Mononuclear cell (primary cell): Measurements from ENCODE around the gene RBBP6. TPM values are rescaled to one million over a fixed set of nuclear protein-coding genes. Genes with fewer than 3 reads are reported as not detected.

Experiments used
- H3K27me3 ChIP-seq: 2 replicates; pipeline ENCODE4 v1.6.0; 2011; ENCODE audit warnings: low read length, control low read depth; ENCODE audit not compliant: insufficient read depth
- H3K4me1 ChIP-seq: 2 replicates; pipeline ENCODE4 v1.5.1; 2011; ENCODE audit warnings: mild to moderate bottlenecking, low read length, control low read depth; ENCODE audit not compliant: insufficient read depth
- H3K4me3 ChIP-seq: 2 replicates; pipeline ENCODE4 v1.5.1; 2011; ENCODE audit warnings: mild to moderate bottlenecking, low read length, moderate library complexity
- H3K9me3 ChIP-seq: 2 replicates; pipeline ENCODE4 v1.5.1; 2011; ENCODE audit warnings: low read depth, mild to moderate bottlenecking, control low read depth, low read length
- total RNA-seq: library from RNA; depleted of rRNA; stranded (reverse); fragments of >200 nt; gene quantifications from one replicate; pipeline ENCODE4 v1.2.3, GENCODE V29; 2012

RBBP6 gene
- total RNA-seq, 1 donor = 166 TPM

DNA sequence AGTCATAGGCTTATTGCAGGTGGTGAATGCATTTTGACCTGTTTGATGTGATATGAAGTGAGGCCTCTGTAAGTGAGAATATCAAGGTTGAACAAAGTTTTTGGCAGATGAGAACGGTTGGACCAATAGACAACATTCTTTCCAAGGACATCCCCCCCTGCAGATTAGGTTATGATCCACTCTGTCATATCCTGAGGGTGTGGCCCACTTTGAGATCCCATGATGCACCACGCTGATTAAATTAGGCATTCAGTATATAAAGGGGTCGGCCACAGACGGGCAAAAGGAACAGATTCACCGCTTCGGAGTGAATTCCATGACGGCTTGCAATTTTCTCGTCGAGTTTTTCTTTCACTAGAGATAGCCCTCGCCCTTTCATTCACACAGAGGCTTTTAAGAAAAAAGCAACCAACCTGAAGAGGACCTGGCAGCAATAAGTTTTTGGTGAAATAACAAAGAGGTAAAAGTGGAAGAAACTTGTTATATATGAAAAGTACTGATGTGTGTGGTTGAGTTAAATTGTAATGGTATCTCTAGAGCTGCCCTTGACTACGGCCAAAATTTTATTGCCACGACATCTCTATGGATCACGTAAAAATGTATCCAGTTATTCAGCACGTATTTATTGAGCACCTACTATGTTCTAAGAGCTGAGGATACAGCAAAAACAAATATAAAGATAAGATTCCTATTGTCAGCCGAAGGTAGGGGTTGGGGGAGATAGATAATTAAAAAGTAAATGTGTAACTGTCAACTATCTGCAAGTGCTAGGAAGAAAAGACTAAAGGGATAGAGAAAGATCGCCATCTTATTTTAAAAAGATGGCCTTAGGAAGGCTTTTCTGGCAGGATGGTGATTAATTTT lies 1.7 kb upstream of the RBBP6 start:
- H3K4me1 ChIP-seq = peaks cover 25% of the 10 kb centered on the region
- no peaks in the 10 kb centered on the region for H3K9me3 ChIP-seq
- no peaks in the 10 kb centered on the region for H3K27me3 ChIP-seq
- H3K4me3 ChIP-seq = no peak overlapping the region

DNA sequence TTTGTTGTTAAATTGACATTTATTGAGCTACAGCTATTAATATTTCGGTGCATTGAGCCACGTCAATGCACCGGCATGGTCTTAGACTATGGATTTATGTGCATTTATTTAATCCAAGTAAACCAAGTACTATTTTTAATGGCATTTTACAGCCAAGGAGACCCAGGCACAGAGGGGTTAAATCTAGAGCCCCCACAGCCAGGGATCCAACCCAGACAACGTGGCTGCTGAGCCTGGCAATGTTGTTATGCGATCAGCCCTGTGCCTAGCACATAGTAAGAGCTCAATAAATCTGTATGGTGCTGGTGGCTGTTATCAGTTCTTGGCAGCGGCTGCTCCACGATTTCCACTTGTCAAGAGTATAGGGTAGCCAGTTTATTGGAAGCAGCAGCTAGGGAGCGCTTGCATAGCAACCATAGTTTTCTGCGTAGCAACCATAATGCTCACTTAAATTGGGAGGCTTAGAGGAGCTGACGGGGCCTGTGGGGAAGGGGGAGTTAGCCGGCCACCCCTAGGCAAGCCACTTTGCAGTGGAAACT lies 541 bp upstream of the RBBP6 start:
- Histone ChIP-seq H3K4me1 (peaks cover 34% of the 10 kb centered on the region), H3K27me3 (no peaks in the 10 kb centered on the region), H3K9me3 (no peaks in the 10 kb centered on the region), H3K4me3 (peak overlapping the region; percentile 95)

DNA sequence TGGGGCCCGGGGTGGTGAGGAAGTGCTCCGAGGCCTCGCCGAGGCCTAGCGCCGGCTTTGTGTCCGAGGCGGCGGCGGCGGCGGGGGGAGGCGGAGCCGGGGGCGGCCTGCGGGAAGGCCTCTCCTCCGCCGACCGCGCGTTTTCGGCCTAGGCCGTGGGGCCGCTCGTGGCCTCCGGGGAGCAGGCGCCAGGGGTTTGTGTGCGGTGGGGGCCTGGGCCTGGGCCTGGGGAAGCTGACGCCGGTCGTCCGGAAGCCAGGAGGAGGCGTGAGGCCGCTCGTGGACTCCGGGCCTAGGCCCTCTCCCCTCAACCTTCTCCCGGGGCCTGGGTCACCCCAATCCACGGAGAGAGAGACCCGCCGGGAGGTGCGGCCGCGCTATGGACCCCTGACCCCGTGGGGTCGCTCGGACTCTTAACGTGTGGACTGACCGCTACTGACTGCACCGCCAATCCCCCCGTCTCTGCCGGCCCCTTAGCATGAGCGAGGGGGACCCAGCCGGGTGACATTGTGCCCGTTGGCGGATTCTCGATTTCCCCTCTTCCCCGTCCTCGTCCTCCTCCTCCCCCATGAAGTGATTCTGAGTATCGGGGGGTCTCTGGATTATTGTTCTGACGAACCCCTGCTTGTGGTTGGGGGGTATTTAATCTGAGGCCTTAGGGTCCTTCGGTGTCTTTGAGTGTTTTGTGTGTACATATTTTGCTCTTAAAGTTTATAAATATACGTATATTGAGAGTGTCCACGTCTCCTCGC lies 660 bp downstream of the RBBP6 start:
- Histone ChIP-seq H3K4me3 (peak overlapping the region; percentile 95), H3K4me1 (peaks cover 42% of the 10 kb centered on the region), H3K9me3 (no peaks in the 10 kb centered on the region), H3K27me3 (no peaks in the 10 kb centered on the region)

DNA sequence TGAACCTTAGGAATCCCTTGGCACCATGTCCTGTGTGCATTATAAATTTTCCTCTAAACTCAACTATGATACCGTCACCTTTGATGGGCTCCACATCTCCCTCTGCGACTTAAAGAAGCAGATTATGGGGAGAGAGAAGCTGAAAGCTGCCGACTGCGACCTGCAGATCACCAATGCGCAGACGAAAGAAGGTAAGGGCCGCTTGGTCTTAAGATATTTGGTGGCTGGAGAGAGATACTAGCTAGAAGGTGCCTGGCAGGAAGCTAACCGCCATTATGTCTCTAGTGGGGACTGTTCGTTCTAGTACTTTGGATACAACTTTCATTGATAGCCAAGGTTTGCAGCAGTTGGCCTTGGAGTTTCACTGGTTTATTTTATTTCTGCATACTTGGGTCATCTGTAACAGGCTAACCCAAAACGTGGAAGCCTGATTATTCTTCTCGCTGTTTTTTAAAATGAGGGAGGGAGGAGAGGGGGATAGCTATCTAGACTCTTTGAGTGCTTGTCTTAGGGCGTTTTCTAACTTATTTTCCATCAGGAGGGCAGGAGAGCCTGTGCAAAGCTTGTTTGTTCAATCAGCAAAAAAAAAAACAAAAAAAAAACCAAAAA lies 1.3 kb downstream of the RBBP6 start:
- no peaks in the 10 kb centered on the region for H3K9me3 ChIP-seq
- peaks cover 42% of the 10 kb centered on the region for H3K4me1 ChIP-seq
- H3K4me3 ChIP-seq = peak overlapping the region; percentile 95

DNA sequence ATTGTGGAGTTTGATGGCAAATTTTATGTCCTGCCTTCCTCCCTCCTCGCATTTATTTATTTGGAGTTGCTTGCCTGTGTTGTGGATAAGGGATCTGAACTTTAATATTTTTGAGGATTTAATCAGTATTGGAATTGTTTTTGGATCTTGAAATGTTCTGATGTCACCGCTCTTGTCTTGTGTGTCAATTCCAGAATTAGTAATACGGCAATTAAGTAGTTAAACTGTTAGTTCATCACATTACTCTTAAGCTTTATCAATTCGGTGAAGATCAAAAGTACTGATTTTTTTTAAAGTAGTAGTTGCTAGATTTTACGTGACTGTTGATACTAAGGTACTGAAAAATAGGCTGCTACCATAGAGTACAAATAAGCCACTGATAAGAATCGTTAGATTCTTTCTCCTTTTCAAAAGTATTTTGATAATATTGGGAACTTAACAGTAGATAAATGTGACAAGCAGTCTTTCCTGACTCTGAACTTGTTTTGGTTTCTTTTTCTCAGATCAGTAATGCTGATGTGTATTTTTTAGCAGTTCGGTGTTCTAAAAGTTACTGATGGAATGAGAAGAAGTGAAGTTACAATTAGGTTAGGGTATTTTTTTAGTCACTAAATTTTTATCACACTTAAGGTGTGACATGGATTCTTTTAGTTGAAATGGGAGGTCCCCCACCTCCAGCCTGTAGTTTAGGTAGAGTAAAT lies 2.0 kb downstream of the RBBP6 start:
- peak overlapping the region; percentile 95 for H3K4me3 ChIP-seq
- no peaks in the 10 kb centered on the region for H3K27me3 ChIP-seq
- H3K9me3 ChIP-seq = no peaks in the 10 kb centered on the region
- H3K4me1 ChIP-seq = peaks cover 42% of the 10 kb centered on the region

More for the DNA sequence above, 1.3 kb downstream of the RBBP6 start:
- H3K27me3 ChIP-seq = no peaks in the 10 kb centered on the region

DNA sequence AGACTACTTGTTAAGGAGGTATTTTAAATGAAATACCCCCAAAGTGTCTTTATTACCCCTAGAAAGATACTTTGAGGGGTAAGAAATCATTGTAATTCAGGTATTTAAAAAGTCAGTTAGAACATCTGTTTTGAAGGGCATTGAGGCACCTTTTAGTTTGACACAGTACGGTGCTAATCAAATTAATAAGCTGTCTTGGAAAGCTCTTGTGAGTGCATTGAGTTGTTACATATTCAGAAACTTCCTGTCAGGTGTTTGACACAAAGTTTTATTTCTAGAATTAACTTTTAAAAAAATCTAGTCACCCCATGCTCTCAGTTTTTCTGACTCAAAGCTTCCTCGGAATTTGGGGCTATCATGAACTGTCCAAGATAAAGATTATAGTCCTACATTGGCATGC lies 4.6 kb downstream of the RBBP6 start:
- Histone ChIP-seq H3K4me1 (peaks cover 36% of the 10 kb centered on the region), H3K27me3 (no peaks in the 10 kb centered on the region), H3K9me3 (no peaks in the 10 kb centered on the region), H3K4me3 (no peak overlapping the region)

DNA sequence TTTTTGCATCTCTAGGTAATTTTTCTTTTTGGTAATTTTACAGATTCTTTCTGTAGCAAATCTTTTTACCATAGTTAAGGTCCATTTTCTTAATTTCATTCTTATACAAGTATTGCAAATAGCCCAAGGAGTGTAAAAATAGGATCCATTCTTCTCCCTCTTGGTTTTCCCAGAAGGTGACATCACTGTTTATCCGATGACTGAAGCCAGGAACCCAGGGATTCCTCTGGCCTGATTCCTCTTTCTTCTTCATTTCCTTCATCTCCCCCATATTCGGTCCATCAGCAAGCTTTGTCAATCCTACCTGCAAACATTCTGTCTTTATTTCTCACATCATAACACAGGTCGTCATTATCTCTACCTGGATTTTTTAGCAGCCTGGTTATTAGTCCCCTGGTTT lies 5.3 kb downstream of the RBBP6 start:
- no peak overlapping the region for H3K4me3 ChIP-seq
- no peaks in the 10 kb centered on the region for H3K27me3 ChIP-seq
- no peaks in the 10 kb centered on the region for H3K9me3 ChIP-seq
- peaks cover 35% of the 10 kb centered on the region for H3K4me1 ChIP-seq

DNA sequence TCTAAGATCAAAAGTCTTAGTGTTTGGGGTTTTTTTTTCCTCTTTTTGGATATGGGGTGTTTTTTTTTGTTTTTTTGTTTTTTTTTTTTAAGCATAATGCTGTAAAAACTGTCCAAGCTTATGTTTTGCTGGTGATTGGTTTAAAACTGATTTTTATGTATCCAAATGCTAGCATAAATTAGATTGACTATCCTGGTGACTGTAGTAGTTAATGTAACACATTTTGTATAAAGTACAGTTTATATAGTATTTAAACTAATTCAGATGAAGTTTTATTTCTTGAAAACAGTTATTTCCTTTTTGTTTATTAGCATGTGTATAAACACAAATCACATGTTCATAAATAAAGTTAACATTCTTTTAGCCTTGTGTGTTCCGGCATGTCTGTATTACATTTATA lies 10.9 kb downstream of the RBBP6 start:
- H3K4me3 ChIP-seq = no peak overlapping the region
- no peaks in the 10 kb centered on the region for H3K27me3 ChIP-seq
- no peaks in the 10 kb centered on the region for H3K4me1 ChIP-seq
- no peaks in the 10 kb centered on the region for H3K9me3 ChIP-seq

DNA sequence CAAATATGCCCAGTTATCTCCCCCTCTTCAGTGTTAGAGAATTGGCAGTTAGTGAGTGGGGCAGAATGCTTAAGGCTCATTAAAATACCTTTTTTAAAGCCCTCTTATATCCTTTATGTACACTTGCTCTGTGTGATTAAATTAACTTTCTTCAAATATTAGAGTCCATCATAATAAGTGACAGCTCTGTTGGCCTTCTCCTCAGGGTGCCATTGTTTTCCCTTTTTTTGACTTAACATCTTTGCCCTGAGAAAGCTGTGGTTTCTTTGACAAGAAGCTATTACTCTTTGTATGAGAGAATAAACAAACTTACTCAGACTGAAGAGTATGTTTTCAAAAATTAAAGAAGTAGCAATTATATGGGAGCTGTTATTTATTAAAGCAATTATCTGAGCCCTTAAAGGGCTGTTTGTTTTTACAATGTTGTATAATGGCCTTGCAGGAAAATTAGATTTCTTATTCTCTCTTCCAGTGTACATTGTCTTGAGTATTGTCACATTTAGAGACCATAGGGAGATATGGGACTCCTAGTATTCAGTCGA lies 13.4 kb downstream of the RBBP6 start:
- Histone ChIP-seq H3K9me3 (no peaks in the 10 kb centered on the region), H3K4me1 (no peaks in the 10 kb centered on the region), H3K4me3 (no peak overlapping the region), H3K27me3 (no peaks in the 10 kb centered on the region)

DNA sequence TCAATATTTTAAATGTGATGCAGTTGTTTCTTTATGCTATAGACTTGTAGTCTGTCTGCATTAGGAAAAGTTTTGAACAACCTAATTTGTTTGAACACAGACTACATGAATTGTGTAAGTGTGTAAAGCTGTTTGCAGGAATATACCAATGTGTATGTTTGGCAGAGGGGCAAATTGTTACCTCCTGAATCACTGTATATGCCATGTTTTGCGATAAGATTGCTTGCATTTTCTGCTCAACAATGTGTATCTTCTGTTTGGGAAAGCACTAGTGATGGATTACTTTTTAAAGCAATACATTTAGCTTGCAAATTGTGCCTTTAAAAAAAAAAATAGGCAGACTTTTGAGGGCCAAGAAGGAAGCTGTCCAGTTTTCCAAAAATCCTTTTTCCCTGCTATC lies 14.6 kb downstream of the RBBP6 start:
- Histone ChIP-seq H3K9me3 (no peaks in the 10 kb centered on the region), H3K4me1 (no peaks in the 10 kb centered on the region), H3K4me3 (no peak overlapping the region), H3K27me3 (no peaks in the 10 kb centered on the region)

DNA sequence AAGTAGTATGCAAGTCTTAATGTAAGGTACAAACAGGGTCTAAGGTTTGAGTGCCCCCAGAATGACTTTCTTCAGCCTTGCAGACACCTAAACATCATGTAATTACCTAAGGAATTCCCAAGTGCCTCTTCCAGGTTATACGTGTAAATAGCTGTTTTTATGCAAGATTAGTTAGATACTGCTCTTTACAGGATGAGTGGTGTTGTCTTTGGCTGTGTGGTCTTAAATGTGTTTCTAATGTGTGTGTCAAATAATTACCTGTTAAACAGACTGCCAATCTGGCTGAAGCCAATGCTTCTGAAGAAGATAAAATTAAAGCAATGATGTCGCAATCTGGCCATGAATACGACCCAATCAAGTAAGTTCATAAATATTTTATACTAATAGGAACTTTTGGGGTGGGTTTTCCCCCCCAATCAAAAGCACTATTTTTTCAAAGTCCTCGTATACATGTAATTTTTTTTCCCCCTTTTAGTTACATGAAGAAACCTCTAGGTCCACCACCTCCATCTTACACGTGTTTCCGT lies 16.0 kb downstream of the RBBP6 start:
- H3K4me3 ChIP-seq = no peak overlapping the region
- H3K27me3 ChIP-seq = no peaks in the 10 kb centered on the region
- H3K9me3 ChIP-seq = no peaks in the 10 kb centered on the region
- H3K4me1 ChIP-seq = no peaks in the 10 kb centered on the region

DNA sequence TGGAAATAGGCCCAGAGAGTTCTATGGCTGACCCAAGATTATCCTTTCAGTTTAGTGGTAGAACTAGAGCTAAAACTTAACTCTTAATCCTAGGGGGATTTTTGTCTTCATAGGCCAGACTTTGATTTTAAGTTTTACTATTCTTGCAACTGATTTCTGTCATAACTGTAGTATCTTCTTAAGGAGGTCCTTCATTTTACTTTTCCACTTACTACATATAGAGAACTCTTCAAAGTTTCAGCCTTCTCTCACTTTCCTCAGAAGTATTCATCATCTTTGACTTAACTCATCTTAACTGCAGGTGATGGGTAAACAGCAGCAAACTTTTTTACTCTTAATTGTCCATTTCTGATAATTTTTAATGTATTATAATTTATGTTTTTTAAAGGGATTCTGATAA lies 23.4 kb downstream of the RBBP6 start:
- Histone ChIP-seq H3K27me3 (no peaks in the 10 kb centered on the region), H3K4me3 (no peak overlapping the region), H3K9me3 (no peaks in the 10 kb centered on the region), H3K4me1 (no peaks in the 10 kb centered on the region)

DNA sequence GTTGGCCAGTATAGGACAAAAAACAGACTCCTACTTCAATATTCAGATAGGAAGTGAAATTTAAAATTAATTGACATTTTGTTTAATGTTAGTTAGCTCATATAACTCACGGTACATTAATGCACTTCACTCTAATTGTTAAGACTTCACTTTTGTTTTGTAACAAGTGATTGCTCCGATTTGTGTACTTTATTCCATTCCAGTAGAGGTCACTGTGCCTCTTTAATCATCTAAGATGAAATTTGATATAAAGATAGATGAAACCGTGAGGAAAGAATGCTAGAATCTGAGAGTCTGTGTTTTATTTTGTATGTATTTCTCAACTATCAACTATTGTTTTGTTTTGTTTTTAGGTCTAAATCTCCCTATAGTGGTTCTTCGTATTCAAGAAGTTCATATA lies 29.0 kb downstream of the RBBP6 start:
- no peaks in the 10 kb centered on the region for H3K9me3 ChIP-seq
- no peaks in the 10 kb centered on the region for H3K27me3 ChIP-seq
- H3K4me1 ChIP-seq = no peaks in the 10 kb centered on the region
- no peak overlapping the region for H3K4me3 ChIP-seq

DNA sequence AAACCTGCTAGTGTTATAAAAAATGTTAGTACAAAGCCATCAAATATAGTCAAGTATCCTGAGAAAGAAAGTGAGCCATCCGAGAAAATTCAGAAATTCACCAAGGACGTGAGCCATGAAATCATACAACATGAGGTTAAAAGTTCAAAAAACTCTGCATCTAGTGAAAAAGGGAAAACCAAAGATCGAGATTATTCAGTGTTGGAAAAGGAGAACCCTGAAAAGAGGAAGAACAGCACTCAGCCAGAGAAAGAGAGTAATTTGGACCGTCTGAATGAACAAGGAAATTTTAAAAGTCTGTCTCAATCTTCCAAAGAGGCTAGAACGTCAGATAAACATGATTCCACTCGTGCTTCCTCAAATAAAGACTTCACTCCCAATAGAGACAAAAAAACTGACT lies 31.7 kb downstream of the RBBP6 start:
- no peaks in the 10 kb centered on the region for H3K4me1 ChIP-seq
- H3K9me3 ChIP-seq = no peaks in the 10 kb centered on the region
- H3K27me3 ChIP-seq = no peaks in the 10 kb centered on the region
- H3K4me3 ChIP-seq = no peak overlapping the region
